ENCODE data around the gene PPP2R5B.

- TF ChIP-seq ZNF274 (IDR thresholded peaks at IDR 0.05; ENCODE audit: low read depth, low read length) (no peak), SUZ12 (IDR thresholded peaks at IDR 0.05; ENCODE audit: extremely low read depth, insufficient read depth, insufficient read length) (no peak), YY1 (IDR thresholded peaks at IDR 0.05; ENCODE audit: insufficient read depth, insufficient read length) (no peak)
Measured at GRCh38 chr11:64960719-64961118, 36.2 kb downstream of the PPP2R5B start.

Data from NT2/D1 (cell line).